Hippocampal formation (tissue), 2 donors: ENCODE measurements around the gene GRAP2.
"Not testable (repeated sequence)": the region's sequence is repeated elsewhere in the genome, so short reads cannot be mapped to it uniquely, and the experiment has no call there.

Experiments
- DNase-seq, 2 donors: peaks; one replicate each; lab custom pipeline; 2025; lab: John Stamatoyannopoulos, UW

GRAP2 gene

GRCh38 chr22:39897841-39898240 is 3.0 kb upstream of the GRAP2 start:
- DNase-seq, result no peak

GRCh38 chr22:39898997-39899396 is 1.9 kb upstream of the GRAP2 start:
- no peak for DNase-seq

- DNase-seq, result no peak
These were observed 772 bp downstream of the GRAP2 start for GRCh38 chr22:39901565-39902146.

GRCh38 chr22:39904024-39904423 is 3.1 kb downstream of the GRAP2 start:
- not testable (repeated sequence) for DNase-seq

DNA sequence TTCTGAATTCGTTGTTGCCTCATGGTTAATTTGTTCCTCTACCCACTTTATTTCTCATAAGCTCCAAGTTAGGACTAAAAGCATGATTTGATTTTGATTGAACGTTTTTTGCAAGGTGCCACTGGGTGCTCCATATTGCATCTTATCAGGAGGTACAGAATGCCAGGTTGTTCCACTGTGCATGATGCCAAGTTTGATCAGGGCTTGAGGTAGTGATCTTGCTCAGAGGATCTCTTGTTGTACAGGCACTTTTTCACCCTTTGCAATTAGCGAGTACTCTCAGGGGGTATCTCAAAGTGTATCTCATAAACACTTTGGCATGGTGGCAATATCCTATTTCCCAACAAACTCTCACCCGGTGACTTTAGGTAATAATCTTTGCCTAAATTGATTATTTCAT is 4.0 kb downstream of the GRAP2 start:
- no peak for DNase-seq

DNA sequence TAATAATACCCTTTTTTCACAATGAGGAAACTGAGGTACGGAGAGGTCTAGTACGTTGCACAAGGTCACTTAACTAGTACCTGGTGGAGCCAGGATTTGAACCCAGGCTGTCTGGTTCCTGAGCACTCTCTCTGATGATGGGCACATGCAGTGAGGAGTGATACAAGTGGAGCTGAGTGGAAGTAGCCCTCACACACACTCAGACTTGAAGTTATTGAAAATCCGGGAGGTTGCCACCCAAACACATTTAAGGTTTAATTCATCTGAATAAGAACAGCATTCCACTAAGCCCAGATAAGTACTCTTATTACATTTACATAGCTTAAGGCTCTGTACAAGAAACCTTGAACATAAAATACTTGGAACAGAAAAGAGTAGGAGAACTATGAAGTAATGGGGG is 4.8 kb downstream of the GRAP2 start:
- DNase-seq, result no peak

GRCh38 chr22:39906207-39906606 is 5.3 kb downstream of the GRAP2 start:
- no peak for DNase-seq

GRCh38 chr22:39907047-39907446 is 6.2 kb downstream of the GRAP2 start:
- DNase-seq, result no peak

- no peak for DNase-seq
These were observed 6.8 kb downstream of the GRAP2 start for GRCh38 chr22:39907605-39908097.

DNA sequence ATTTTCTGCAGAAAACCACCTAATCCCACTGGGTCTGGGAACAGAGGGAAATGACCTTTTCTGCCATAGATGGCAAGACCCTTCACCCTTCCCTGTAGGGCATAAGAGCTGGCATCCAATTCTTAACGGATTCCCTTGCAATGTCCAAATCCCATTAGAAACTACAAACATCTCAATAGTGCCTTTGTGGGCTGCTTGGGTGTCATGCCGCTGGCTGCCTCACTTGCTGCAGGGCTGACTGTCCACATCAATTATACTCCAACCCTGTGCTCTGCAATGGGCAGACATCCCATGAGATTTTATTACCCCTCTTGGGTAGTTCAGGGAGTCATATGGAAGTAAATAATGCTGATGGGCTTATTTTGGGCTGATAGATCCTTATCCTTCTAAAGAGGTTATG is 7.3 kb downstream of the GRAP2 start:
- no peak for DNase-seq

DNA sequence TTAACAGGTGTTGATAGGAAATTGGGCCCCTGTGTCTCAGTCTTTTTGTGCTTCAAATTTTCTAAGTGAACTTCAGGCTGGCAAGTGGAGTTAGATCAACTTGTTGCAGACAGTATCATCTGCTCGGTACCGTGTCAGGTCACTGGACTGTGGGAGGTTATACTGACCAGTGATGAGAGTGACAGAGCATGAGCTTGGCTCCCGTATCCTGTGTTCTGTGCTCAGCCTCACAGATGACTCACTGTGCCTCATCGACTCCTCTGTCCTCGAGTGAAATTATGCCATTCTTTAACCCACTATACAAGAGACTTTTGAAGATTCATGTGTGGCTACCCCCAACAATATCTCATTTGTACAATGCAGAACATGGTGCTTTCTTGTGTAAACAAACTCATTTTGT is 7.9 kb downstream of the GRAP2 start:
- no peak for DNase-seq

- no peak for DNase-seq
These were observed 10.2 kb downstream of the GRAP2 start for GRCh38 chr22:39910876-39911613.

- DNase-seq, result no peak
These were observed 12.4 kb downstream of the GRAP2 start for GRCh38 chr22:39913321-39913720.

GRCh38 chr22:39913886-39914285 is 13.0 kb downstream of the GRAP2 start:
- no peak for DNase-seq

DNA sequence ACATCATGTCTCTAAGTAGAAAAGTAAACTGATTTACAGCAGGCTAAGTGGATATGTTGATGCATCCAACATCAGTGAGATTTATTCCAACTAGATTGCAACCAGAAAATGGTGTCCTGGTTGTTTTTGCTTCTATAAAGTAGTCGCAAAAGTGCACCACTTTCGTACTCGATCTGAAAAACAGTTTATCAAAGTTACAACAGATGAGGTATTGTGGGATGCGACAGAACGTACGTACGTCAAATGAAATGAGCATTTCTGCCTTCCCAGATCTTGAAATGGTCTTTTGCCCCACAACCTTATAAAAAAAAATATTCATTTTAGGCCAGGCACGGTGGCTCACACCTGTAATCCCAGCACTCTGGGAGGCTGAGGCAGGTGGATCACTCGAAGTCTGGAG is 13.7 kb downstream of the GRAP2 start:
- no peak for DNase-seq

GRCh38 chr22:39915295-39915726 is 14.4 kb downstream of the GRAP2 start:
- DNase-seq, result no peak

GRCh38 chr22:39916496-39916895 is 15.6 kb downstream of the GRAP2 start:
- DNase-seq, result no peak

GRCh38 chr22:39917197-39917643 is 16.3 kb downstream of the GRAP2 start:
- no peak for DNase-seq

GRCh38 chr22:39917776-39918495 is 17.1 kb downstream of the GRAP2 start:
- no peak for DNase-seq

DNA sequence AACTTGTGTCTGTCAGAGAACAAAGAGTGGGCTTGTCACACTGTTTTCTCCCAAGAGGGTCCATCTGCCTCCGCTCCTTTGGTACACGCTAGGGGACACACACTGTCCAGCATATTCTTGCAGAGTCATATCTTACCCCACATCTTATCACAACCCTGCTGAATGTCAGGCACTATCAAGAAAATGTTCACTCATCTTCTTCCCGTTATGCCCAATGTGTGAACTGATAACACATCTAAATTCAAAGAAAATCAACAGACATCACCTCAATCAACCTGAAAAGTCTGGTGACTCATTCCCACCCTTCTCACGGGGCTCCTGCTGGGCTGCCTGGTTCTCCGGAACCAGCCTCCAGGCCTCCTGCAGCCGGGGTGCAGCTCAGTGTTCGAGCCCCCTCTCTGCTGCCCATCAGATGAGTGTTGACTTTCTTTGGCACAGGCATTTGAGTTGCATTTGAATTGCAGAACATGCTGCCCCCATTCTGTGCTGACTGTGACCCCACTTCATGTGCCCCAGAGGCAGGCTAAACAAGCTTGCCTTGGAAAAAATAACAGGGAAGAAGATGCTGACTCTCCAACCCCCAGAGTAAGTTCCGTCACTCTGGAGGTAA is 19.4 kb downstream of the GRAP2 start:
- DNase-seq, result no peak

DNA sequence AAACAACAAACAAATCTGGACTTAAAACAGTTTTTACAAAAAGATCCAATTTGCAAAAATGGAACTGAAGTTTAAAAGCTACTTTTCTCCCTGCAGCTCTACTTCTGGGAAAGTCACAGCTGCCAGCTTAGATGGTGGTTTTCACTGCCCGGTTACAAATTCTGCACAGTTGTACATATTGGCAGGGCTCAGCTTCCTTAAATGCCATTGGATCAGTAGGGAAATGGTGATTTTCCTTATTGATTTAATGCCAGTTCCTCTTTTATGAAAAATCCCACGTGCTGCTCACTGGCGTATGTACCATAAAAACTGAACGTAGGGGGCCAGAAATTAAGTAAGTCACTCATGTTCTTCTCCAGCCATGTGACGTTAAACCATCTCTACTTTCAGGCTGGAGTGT is 22.8 kb downstream of the GRAP2 start:
- DNase-seq, result no peak

- no peak for DNase-seq
These were observed 23.4 kb downstream of the GRAP2 start for GRCh38 chr22:39924286-39924685.
